Uterus (tissue), 4 donors: ENCODE data around the gene ARCN1. TPM values are rescaled to one million over a fixed set of nuclear protein-coding genes. Genes with fewer than 3 reads are reported as not detected.
"Not testable (repeated sequence)": the region's sequence is repeated elsewhere in the genome, so short reads cannot be mapped to it uniquely, and the experiment has no call there.

ENCODE experiments used
- DNase-seq, 2 donors: peaks; one replicate each; pipeline ENCODE4 v3.0.0-alpha.2; 2019 to 2020
- H3K27ac ChIP-seq, 2 donors: fragments of 200-600 bp; sonication (generic); 1 replicate in 1 of 2; 2 replicates in 1 of 2; pipeline ENCODE4 v1.5.1; 2016 to 2018
- H3K27me3 ChIP-seq, 2 donors: fragments of 200-600 bp; sonication (generic); one replicate each; pipeline ENCODE4 v1.5.1; 2018 to 2019; ENCODE audit warnings: control low read depth in 1 of 2
- H3K36me3 ChIP-seq, 2 donors: fragments of 200-600 bp; sonication (generic); one replicate each; pipeline ENCODE4 v1.5.1; 2019; ENCODE audit warnings: control low read depth in 1 of 2
- H3K4me1 ChIP-seq, 2 donors: fragments of 200-600 bp; sonication (generic); one replicate each; pipeline ENCODE4 v1.5.1; 2018 to 2019; ENCODE audit warnings: control low read depth in 1 of 2
- H3K4me3 ChIP-seq, 2 donors: fragments of 200-600 bp; sonication (generic); 1 replicate in 1 of 2; 2 replicates in 1 of 2; pipeline ENCODE4 v1.5.1; 2018 to 2019; ENCODE audit warnings: mild to moderate bottlenecking in 1 of 2
- H3K9me3 ChIP-seq, 2 donors: fragments of 200-600 bp; sonication (generic); one replicate each; pipeline ENCODE4 v1.5.1; 2019; ENCODE audit warnings: control low read depth in 1 of 2
- CTCF ChIP-seq, 4 experiments: fragments of 200-600 bp in 2 of 4; fragments of 450-650 bp in 2 of 4; sonication (generic) in 2 of 4; IDR thresholded peaks; one replicate each; pipeline ENCODE4 v1.5.1; 2016 to 2019; ENCODE audit warnings: antibody characterized with exemption in 4 of 4, mild to moderate bottlenecking in 2 of 4, moderate library complexity in 1 of 4
- POLR2A ChIP-seq, 2 donors: fragments of 450-650 bp; IDR thresholded peaks; one replicate each; pipeline ENCODE4 v1.6.1; 2016; ENCODE audit warnings: antibody characterized with exemption in 2 of 2, mild to moderate bottlenecking in 1 of 2, moderate library complexity in 1 of 2
- intact Hi-C: fragments of 100-400 bp; cut with DNase I; formaldehyde crosslinking; loops from one replicate; pipeline ENCODE4 v1.15.1; 2023; ENCODE audit warnings: low total_unique reads
- total RNA-seq, 4 donors: library from RNA; depleted of rRNA in 3 of 4; stranded (reverse); fragments of >200 nt in 3 of 4; gene quantifications; one replicate each; pipeline versions ENCODE4 v1.1.0 to v1.2.4, GENCODE V29; 2014 to 2023
- donor health status: DM: yes; HTN: yes; CAD: no.

The ARCN1 gene
- total RNA-seq, 4 donors from 2014 or later, result 55.3 to 154 (median 112) TPM

- Histone ChIP-seq H3K27ac (peak overlapping the region in 1 of 2 donors; percentile 50), H3K4me3 (no peak overlapping the region), H3K9me3 (no peaks in the 10 kb centered on the region), H3K4me1 (peaks cover 0 to 5% of the 10 kb centered on the region in 2 donors), H3K36me3 (no peaks in the 10 kb centered on the region), H3K27me3 (no peaks in the 10 kb centered on the region)
- intact Hi-C loops, result no loop called here
- no peak for DNase-seq
- TF ChIP-seq CTCF (IDR thresholded peaks at IDR 0.05) (no peak), POLR2A (IDR thresholded peaks at IDR 0.05) (no peak)
Measured at GRCh38 chr11:118581057-118581456, 8.8 kb downstream of the ARCN1 start.

GRCh38 chr11:118587952-118588351 is 15.7 kb downstream of the ARCN1 start:
- intact Hi-C loops, result no loop called here
- Histone ChIP-seq H3K9me3 (no peaks in the 10 kb centered on the region), H3K27ac (no peak overlapping the region), H3K27me3 (no peaks in the 10 kb centered on the region), H3K4me1 (no peaks in the 10 kb centered on the region), H3K36me3 (no peaks in the 10 kb centered on the region), H3K4me3 (no peak overlapping the region)
- no peak for DNase-seq
- TF ChIP-seq POLR2A (IDR thresholded peaks at IDR 0.05), result no peak
- TF ChIP-seq CTCF (IDR thresholded peaks at IDR 0.05), result no peak

GRCh38 chr11:118592616-118593367 is 20.6 kb downstream of the ARCN1 start:
- Histone ChIP-seq H3K4me3 (no peak overlapping the region), H3K27me3 (no peaks in the 10 kb centered on the region), H3K27ac (peak overlapping the region in 1 of 2 donors; percentile 20), H3K9me3 (no peaks in the 10 kb centered on the region), H3K4me1 (no peaks in the 10 kb centered on the region), H3K36me3 (no peaks in the 10 kb centered on the region)
- intact Hi-C loops, result loop anchor here (10.0 kb wide), 1 partner anchor 72 kb away; no protein-coding TSS in a partner anchor
- no peak for DNase-seq
- TF ChIP-seq POLR2A (IDR thresholded peaks at IDR 0.05) (no peak), CTCF (IDR thresholded peaks at IDR 0.05) (no peak)

- H3K27me3 ChIP-seq, H3K4me1 ChIP-seq, DNase-seq, H3K4me3 ChIP-seq, H3K36me3 ChIP-seq, H3K9me3 ChIP-seq: not testable (repeated sequence)
- TF ChIP-seq CTCF (IDR thresholded peaks at IDR 0.05), result peak; percentile 46 to 82 (median 68)
- intact Hi-C loops, result loop anchor here (10.0 kb wide), 1 partner anchor 70 kb away; no protein-coding TSS in a partner anchor
- peak overlapping the region; percentile 19 to 72 for H3K27ac ChIP-seq
Measured at GRCh38 chr11:118594984-118595383, 22.8 kb downstream of the ARCN1 start.
